Measurements from ENCODE around the gene APC2. TPM values are rescaled to one million over a fixed set of nuclear protein-coding genes. Genes with fewer than 3 reads are reported as not detected.

The APC2 gene
- total RNA-seq, 1 experiment from 2014 or later: 11.9 TPM

- in situ Hi-C loops (cut with HindIII; ENCODE audit: low pct_unique_long_range_greater_than_20kb, low sequenced_read_pairs): no loop called here
- intact Hi-C loops (cut with micrococcal nuclease; ENCODE audit: unreplicated experiment): no loop called here
- H3K9me3 ChIP-seq (ENCODE audit: control insufficient read depth, insufficient read depth, low read depth, low read length): no peaks in the 10 kb centered on the region
- BruUV-seq (replicated peaks): no TSS peak
- H3K27ac ChIP-seq (ENCODE audit: low read length): no peak overlapping the region
- CTCF ChIA-PET: no interaction called here
- no peak overlapping the region for H3K4me3 ChIP-seq (ENCODE audit: low read depth in 2 of 2, low read length in 2 of 2)
- ATAC-seq (no peak), DNase-seq (ENCODE audit: low read depth, low spot score) (no peak)
- TF ChIP-seq REST (IDR thresholded peaks at IDR 0.05; ENCODE audit: insufficient read depth in 1 of 2, low read depth in 2 of 2, low read length in 1 of 2): no peak
- TF ChIP-seq POLR2AphosphoS5 (IDR thresholded peaks at IDR 0.05; ENCODE audit: low read depth, low read length): no peak
- TF ChIP-seq TCF7L2 (IDR thresholded peaks at IDR 0.05; ENCODE audit: low read depth, low read length): no peak
- POLR2A ChIA-PET: no interaction called here
- no peaks in the 10 kb centered on the region for H3K4me1 ChIP-seq (ENCODE audit: control insufficient read depth, insufficient read depth, low read length)
- H3K27me3 ChIP-seq (ENCODE audit: control insufficient read depth, insufficient read depth, low read length): no peaks in the 10 kb centered on the region
- H3K36me3 ChIP-seq (ENCODE audit: control insufficient read depth, insufficient read depth, low read length): no peaks in the 10 kb centered on the region; the same call in none of the 2 replicates
Observed at GRCh38 chr19:1425102-1425837, 24.7 kb upstream of the APC2 start.

GRCh38 chr19:1425902-1426301 lies 24.0 kb upstream of the APC2 start:
- DNase-seq (ENCODE audit: low read depth, low spot score) (no peak), ATAC-seq (no peak)
- H3K27ac ChIP-seq (ENCODE audit: low read length): no peak overlapping the region
- no peaks in the 10 kb centered on the region; the same call in none of the 2 replicates for H3K36me3 ChIP-seq (ENCODE audit: control insufficient read depth, insufficient read depth, low read length)
- intact Hi-C loops (cut with micrococcal nuclease; ENCODE audit: unreplicated experiment): no loop called here
- no peaks in the 10 kb centered on the region for H3K4me1 ChIP-seq (ENCODE audit: control insufficient read depth, insufficient read depth, low read length)
- TF ChIP-seq POLR2AphosphoS5 (IDR thresholded peaks at IDR 0.05; ENCODE audit: low read depth, low read length): no peak
- TF ChIP-seq CTCF (IDR thresholded peaks at IDR 0.05): no peak
- TF ChIP-seq SIN3A (IDR thresholded peaks at IDR 0.05; ENCODE audit: borderline replicate concordance, insufficient read depth, low read depth, low read length): no peak
- TF ChIP-seq TCF7L2 (IDR thresholded peaks at IDR 0.05; ENCODE audit: low read depth, low read length): no peak
- no peak for TF ChIP-seq REST (IDR thresholded peaks at IDR 0.05; ENCODE audit: insufficient read depth in 1 of 2, low read depth in 2 of 2, low read length in 1 of 2)
- no peaks in the 10 kb centered on the region for H3K9me3 ChIP-seq (ENCODE audit: control insufficient read depth, insufficient read depth, low read depth, low read length)
- ChIA-PET CTCF (no interaction called here), POLR2A (no interaction called here)
- in situ Hi-C loops (cut with HindIII; ENCODE audit: low pct_unique_long_range_greater_than_20kb, low sequenced_read_pairs): no loop called here
- no TSS peak for BruUV-seq (replicated peaks)
- no peaks in the 10 kb centered on the region for H3K27me3 ChIP-seq (ENCODE audit: control insufficient read depth, insufficient read depth, low read length)
- H3K4me3 ChIP-seq (ENCODE audit: low read depth in 2 of 2, low read length in 2 of 2): no peak overlapping the region

Data from Panc1 (cell line).